OCI-LY1 (cell line): ENCODE measurements around the gene AUP1.
"Not testable (repeated sequence)": the region's sequence is repeated elsewhere in the genome, so short reads cannot be mapped to it uniquely, and the experiment has no call there.

Source experiments
- H2AFZ ChIP-seq: fragments of 200-600 bp; sonication (generic), shearing (Covaris generic); 2 replicates; pipeline ENCODE4 v1.6.0; 2014; ENCODE audit warnings: antibody characterized with exemption, mild to moderate bottlenecking, low read length
- H3F3A ChIP-seq: fragments of 200-600 bp; sonication (generic), shearing (Covaris generic); 2 replicates; pipeline ENCODE4 v1.6.0; 2014; ENCODE audit warnings: mild to moderate bottlenecking, antibody characterized with exemption, low read length, moderate library complexity; ENCODE audit not compliant: insufficient read depth
- H3K27ac ChIP-seq: fragments of 200-600 bp; sonication (generic); 2 replicates; pipeline ENCODE4 v1.5.1; 2014; ENCODE audit warnings: low read length, mixed run types, mild to moderate bottlenecking, low read depth; ENCODE audit not compliant: poor library complexity, severe bottlenecking
- H3K27me3 ChIP-seq: fragments of 200-600 bp; sonication (generic); 2 replicates; pipeline ENCODE4 v1.6.0; 2014; ENCODE audit warnings: antibody characterized with exemption, mild to moderate bottlenecking, low read length, moderate library complexity; ENCODE audit not compliant: insufficient read depth
- H3K36me3 ChIP-seq: fragments of 200-600 bp; sonication (generic); 2 replicates; pipeline ENCODE4 v1.6.1; 2014; ENCODE audit warnings: mild to moderate bottlenecking, antibody characterized with exemption, low read length, moderate library complexity, mixed read lengths; ENCODE audit not compliant: insufficient read depth
- H3K4me1 ChIP-seq: fragments of 200-600 bp; sonication (generic); 2 replicates; pipeline ENCODE4 v1.5.1; 2014; ENCODE audit warnings: mild to moderate bottlenecking, low read length, moderate library complexity; ENCODE audit not compliant: insufficient read depth, severe bottlenecking
- H3K4me2 ChIP-seq: fragments of 200-600 bp; sonication (generic), shearing (Covaris generic); 2 replicates; pipeline ENCODE4 v1.6.1; 2014; ENCODE audit warnings: low read length
- H3K4me3 ChIP-seq: fragments of 200-600 bp; sonication (generic); 2 replicates; pipeline ENCODE4 v1.5.1; 2014; ENCODE audit warnings: low read length, low read depth, mild to moderate bottlenecking, mixed read lengths; ENCODE audit not compliant: poor library complexity, severe bottlenecking
- H3K79me2 ChIP-seq: fragments of 200-600 bp; shearing (Covaris generic); 2 replicates; pipeline ENCODE4 v1.6.1; 2016; ENCODE audit warnings: mixed run types, low read length, mixed read lengths; ENCODE audit not compliant: insufficient read depth
- H3K9ac ChIP-seq: fragments of 200-600 bp; sonication (generic), shearing (Covaris generic); 2 replicates; pipeline ENCODE4 v1.6.1; 2014; ENCODE audit warnings: mild to moderate bottlenecking, low read length, mixed read lengths
- H3K9me2 ChIP-seq: fragments of 200-600 bp; sonication (generic), shearing (Covaris generic); 2 replicates; pipeline ENCODE4 v1.6.1; 2014; ENCODE audit warnings: low read depth, mild to moderate bottlenecking, low read length, mixed read lengths
- H3K9me3 ChIP-seq: fragments of 200-600 bp; shearing (Covaris generic); 2 replicates; pipeline ENCODE4 v1.6.1; 2014; ENCODE audit warnings: low read length, mixed read lengths
- H4K20me1 ChIP-seq: fragments of 200-600 bp; sonication (generic), shearing (Covaris generic); 2 replicates; pipeline ENCODE4 v1.6.0; 2016; ENCODE audit warnings: mild to moderate bottlenecking, low read length; ENCODE audit not compliant: insufficient read depth
- CTCF ChIP-seq: fragments of 200-600 bp; sonication (generic), shearing (Covaris generic); IDR thresholded peaks from 2 replicates; pipeline ENCODE4 v1.5.1; 2017; ENCODE audit warnings: mild to moderate bottlenecking, antibody characterized with exemption, low read length, moderate library complexity, mixed read lengths
- EZH2 ChIP-seq: fragments of 200-600 bp; sonication (generic), shearing (Covaris generic); IDR thresholded peaks from 2 replicates; pipeline ENCODE4 v1.8.0; 2017; ENCODE audit warnings: borderline replicate concordance, mixed run types, mild to moderate bottlenecking, antibody characterized with exemption, low read length, moderate library complexity, mixed read lengths

Gene AUP1

DNA sequence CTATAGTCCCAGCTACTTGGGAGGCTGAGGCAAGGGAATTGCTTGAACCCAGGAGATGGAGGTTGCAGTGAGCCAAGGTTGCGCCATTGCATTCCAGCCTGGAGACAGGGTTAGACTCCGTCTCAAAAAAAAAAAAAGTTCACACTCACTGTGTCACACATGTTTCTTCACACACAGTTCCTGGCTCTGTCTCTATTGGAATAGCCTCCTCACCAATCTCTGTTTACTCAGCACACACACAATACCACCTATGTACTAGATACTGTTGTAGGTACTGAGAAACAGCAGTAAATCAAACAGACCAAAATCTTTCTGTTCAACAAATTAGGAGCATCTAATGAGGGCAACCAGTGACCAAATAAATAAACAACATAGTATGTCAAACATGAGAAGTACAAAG is 43.4 kb downstream of the AUP1 start:
- Histone ChIP-seq H3K9me2 (no peaks in the 10 kb centered on the region), H3K4me3 (no peak overlapping the region), H3K79me2 (0 out of 2 replicates have a peak, but pooled peaks cover 6% of the 10 kb centered on the region), H3K27me3 (no peaks in the 10 kb centered on the region), H3K4me2 (no peak overlapping the region), H3K4me1 (peaks cover 19% of the 10 kb centered on the region), H3F3A (no peaks in the 10 kb centered on the region), H4K20me1 (no peaks in the 10 kb centered on the region), H3K9me3 (no peaks in the 10 kb centered on the region), H3K9ac (no peak overlapping the region), H3K27ac (no peak overlapping the region), H3K36me3 (peaks cover 19% of the 10 kb centered on the region; the same call in 1 of the 2 replicates), H2AFZ (no peak overlapping the region)
- TF ChIP-seq EZH2 (no peak), CTCF (no peak)

DNA sequence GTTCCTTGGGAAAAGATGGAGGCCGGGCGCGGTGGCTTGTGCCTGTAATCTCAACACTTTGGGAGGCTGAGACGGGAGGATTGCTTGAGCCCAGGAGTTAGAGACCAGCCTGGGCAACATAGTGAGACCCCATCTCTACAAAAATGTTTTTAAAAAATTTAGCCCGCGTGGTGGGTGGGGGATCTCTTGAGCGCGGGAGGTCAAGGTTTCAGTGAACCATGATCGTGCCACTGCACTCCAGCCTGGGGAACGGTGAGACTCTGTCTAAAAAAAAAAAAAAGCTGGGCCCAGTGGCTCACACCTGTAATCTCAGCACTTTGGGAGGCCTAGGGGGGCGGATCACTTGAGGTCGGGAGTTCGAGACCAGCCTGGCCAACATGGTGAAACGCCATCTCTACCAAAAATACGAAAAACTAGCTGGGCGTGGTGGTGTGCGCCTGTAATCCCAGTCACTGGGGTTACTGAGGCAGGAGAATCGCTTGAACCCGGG is 45.8 kb downstream of the AUP1 start:
- not testable (repeated sequence) for H3F3A ChIP-seq, H3K9me2 ChIP-seq, H3K9me3 ChIP-seq, H3K27me3 ChIP-seq, H3K79me2 ChIP-seq, H4K20me1 ChIP-seq
- peaks cover 29% of the 10 kb centered on the region for H3K4me1 ChIP-seq
- H3K4me2 ChIP-seq: peak overlapping the region; percentile 98
- H3K27ac ChIP-seq: peak overlapping the region; percentile 85
- peak overlapping the region; percentile 91 for H3K9ac ChIP-seq
- H2AFZ ChIP-seq: peak overlapping the region; percentile 50
- H3K4me3 ChIP-seq: peak overlapping the region; percentile 91
- peaks cover 22% of the 10 kb centered on the region; the same call in 1 of the 2 replicates for H3K36me3 ChIP-seq

DNA sequence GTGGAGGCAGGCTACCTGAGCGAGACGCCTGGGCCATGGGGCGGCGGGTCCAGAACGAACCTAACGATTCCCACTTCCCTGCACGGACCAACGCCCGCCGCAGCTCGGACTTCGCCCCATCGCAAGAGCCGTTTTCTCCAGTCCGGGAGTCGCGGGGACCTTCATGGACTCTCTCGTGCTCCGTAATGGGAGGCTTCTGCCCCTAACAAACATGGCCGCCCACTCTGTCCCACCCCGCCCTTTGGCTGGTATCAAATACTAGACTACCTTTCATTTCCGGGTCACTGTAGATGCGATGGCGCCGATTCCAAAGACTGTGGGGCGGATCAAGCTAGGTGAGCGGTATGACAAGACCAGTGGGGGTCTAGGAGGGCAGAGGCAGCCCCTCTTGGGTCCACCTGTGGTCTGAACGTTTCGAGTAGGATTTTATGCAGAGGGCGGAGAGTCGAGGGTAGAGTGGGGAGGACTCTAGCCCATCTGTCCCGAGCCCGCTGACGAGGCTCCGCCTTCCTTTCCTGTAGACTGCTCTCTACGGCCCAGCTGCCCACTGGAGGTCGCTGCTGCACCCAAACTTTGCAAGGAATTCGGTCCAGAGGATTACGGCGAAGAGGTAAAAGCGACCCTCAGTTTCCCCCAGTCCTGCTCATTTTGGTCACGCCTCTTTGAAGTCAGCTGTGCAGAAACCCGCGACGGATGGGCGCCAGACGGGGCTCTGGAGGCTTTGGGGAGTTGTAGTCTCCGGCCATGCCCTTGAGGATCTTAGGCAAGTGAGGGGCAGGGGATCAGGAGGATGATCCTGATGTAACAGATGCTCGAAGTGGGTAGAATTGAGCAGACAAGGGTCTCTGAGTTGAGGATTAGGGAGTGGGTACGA is 46.5 kb downstream of the AUP1 start, which contains the start of the genes CCDC142 and TTC31:
TSS of gene CCDC142 (minus strand) at position 198 of the 874 bp plus-strand sequence. CDS start at position 37, 161 bp downstream.
TSS of gene TTC31 (plus strand) at position 281 of the 874 bp plus-strand sequence. CDS start at position 296, 15 bp downstream.
- H3K4me1 ChIP-seq: peaks cover 29% of the 10 kb centered on the region
- H3K9me3 ChIP-seq: no peaks in the 10 kb centered on the region
- H3K4me2 ChIP-seq: peak within 1 kb of the TSS; percentile 98
- no peaks in the 10 kb centered on the region; the same call in 1 of the 2 replicates for H3F3A ChIP-seq
- H3K27me3 ChIP-seq: no peaks in the 10 kb centered on the region
- peak within 1 kb of the TSS; percentile 91 for H3K9ac ChIP-seq
- H3K9me2 ChIP-seq: no peaks in the 10 kb centered on the region
- peak within 1 kb of the TSS; percentile 85 for H3K27ac ChIP-seq
- peak within 1 kb of the TSS; percentile 91 for H3K4me3 ChIP-seq
- H2AFZ ChIP-seq: peak within 1 kb of the TSS; percentile 50
- H3K36me3 ChIP-seq: peaks cover 22% of the 10 kb centered on the region; the same call in 1 of the 2 replicates
- H4K20me1 ChIP-seq: no peaks in the 10 kb centered on the region
- H3K79me2 ChIP-seq: 0 out of 2 replicates have a peak, but pooled peaks cover 6% of the 10 kb centered on the region
- TF ChIP-seq EZH2 (no peak), CTCF (peak; percentile 95)
